GM23248 (cell line): Measurements from ENCODE around the gene RAD51B. TPM values are rescaled to one million over a fixed set of nuclear protein-coding genes. Genes with fewer than 3 reads are reported as not detected.

ENCODE experiments used
- DNase-seq: peaks from one replicate; pipeline ENCODE4 v3.0.0-alpha.2; 2015
- H2AFZ ChIP-seq: fragments of 200-600 bp; sonication (generic); 2 replicates; pipeline ENCODE4 v1.6.1; 2016; ENCODE audit warnings: antibody characterized with exemption
- H3F3A ChIP-seq: fragments of 200-600 bp; sonication (generic); 2 replicates; pipeline ENCODE4 v1.6.1; 2016; ENCODE audit warnings: mild to moderate bottlenecking, antibody characterized with exemption, mixed run types; ENCODE audit not compliant: insufficient read depth
- H3K27ac ChIP-seq: fragments of 200-600 bp; sonication (generic); 2 replicates; pipeline ENCODE4 v1.5.1; 2016; ENCODE audit warnings: mild to moderate bottlenecking
- H3K27me3 ChIP-seq: fragments of 200-600 bp; sonication (generic); replicated peaks from 2 replicates; pipeline ENCODE4 v1.6.1; 2016; ENCODE audit warnings: mild to moderate bottlenecking; ENCODE audit not compliant: insufficient read depth
- H3K36me3 ChIP-seq: fragments of 200-600 bp; sonication (generic); 2 replicates; pipeline ENCODE4 v1.6.1; 2016; ENCODE audit warnings: low read depth, mild to moderate bottlenecking
- H3K4me1 ChIP-seq: fragments of 200-600 bp; sonication (generic); 2 replicates; pipeline ENCODE4 v1.6.1; 2016; ENCODE audit warnings: mild to moderate bottlenecking; ENCODE audit not compliant: insufficient read depth
- H3K4me2 ChIP-seq: fragments of 200-600 bp; sonication (generic); one replicate; pipeline ENCODE4 v1.6.1; 2016; ENCODE audit warnings: mild to moderate bottlenecking; ENCODE audit not compliant: unreplicated experiment
- H3K4me3 ChIP-seq: fragments of 200-600 bp; sonication (generic); 2 replicates; pipeline ENCODE4 v1.5.1; 2016; ENCODE audit warnings: mild to moderate bottlenecking
- H3K79me2 ChIP-seq: fragments of 200-600 bp; sonication (generic); 2 replicates; pipeline ENCODE4 v1.6.1; 2016; ENCODE audit warnings: mild to moderate bottlenecking; ENCODE audit not compliant: insufficient read depth
- H3K9ac ChIP-seq: fragments of 200-600 bp; sonication (generic); 2 replicates; pipeline ENCODE4 v1.6.1; 2016; ENCODE audit warnings: mild to moderate bottlenecking
- H3K9me2 ChIP-seq: fragments of 200-600 bp; sonication (generic); 2 replicates; pipeline ENCODE4 v1.6.1; 2016; ENCODE audit warnings: mixed run types, mild to moderate bottlenecking, moderate library complexity; ENCODE audit not compliant: insufficient read depth
- H3K9me3 ChIP-seq: fragments of 200-600 bp; sonication (generic); one replicate; pipeline ENCODE4 v1.6.1; 2017; ENCODE audit warnings: low read depth
- H4K20me1 ChIP-seq: fragments of 200-600 bp; sonication (generic); 2 replicates; pipeline ENCODE4 v1.6.0; 2016; ENCODE audit not compliant: insufficient read depth
- EZH2 ChIP-seq: fragments of 200-600 bp; sonication (generic); IDR thresholded peaks from 2 replicates; pipeline ENCODE4 v1.6.1; 2018; ENCODE audit warnings: antibody characterized with exemption, mild to moderate bottlenecking; ENCODE audit not compliant: insufficient read depth, poor library complexity, severe bottlenecking
- EZH2phosphoT487 ChIP-seq: fragments of 200-600 bp; sonication (generic); IDR thresholded peaks from 2 replicates; pipeline ENCODE4 v1.6.1; 2018; ENCODE audit warnings: antibody characterized with exemption, moderate library complexity, mild to moderate bottlenecking, low read depth; ENCODE audit not compliant: insufficient read depth
- WGBS, 2 experiments: methylation state at CpG; one replicate each; pipeline ENCODE4 v1.1.6; 2015 to 2017; ENCODE audit warnings: low lambda C conversion rate in 2 of 2, low coverage in 1 of 2; ENCODE audit errors: missing lambda C conversion rate in 2 of 2; 5-methylcytosine and 5-hydroxymethylcytosine counted together
- in situ Hi-C: fragments of 300-500 bp; cut with MboI; formaldehyde crosslinking; loops from 2 replicates; pipeline ENCODE4 v1.15.0; 2020
- polyA plus RNA-seq: library from polyadenylated mRNA; unstranded; fragments of >200 nt; fragmentation: Nextera tagmentation; extraction: Ambion mirVana; gene quantifications from 2 replicates; pipeline ENCODE4 v1.2.1, GENCODE V29; 2016
- total RNA-seq: library from RNA; depleted of rRNA; stranded (reverse); fragments of >200 nt; shearing (Covaris generic); gene quantifications from 2 replicates; pipeline ENCODE4 v1.2.3, GENCODE V29; 2014

The RAD51B gene
- total and polyA plus RNA-seq, 2 experiments from 2014 or later = 4.0 to 8.8 TPM

DNA sequence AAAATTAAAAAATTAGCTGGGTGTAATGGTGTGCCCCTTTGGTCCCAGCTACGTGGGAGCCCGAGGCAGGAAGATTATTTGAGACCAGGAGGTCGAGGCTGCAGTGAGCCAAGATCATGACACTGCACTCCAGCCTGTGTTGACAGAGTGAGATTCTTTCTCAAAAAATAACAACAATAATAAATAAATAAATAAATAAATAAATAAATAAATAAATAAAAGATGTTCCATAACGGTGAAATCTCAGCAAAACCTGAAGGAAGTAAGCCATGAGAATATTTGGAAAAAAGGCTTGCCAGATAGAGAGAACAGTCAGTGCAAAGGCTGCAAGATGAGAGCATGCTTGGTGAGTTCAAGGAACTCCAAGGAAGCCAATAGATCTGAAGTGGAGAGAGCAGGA is 176.7 kb downstream of the RAD51B start:
- Histone ChIP-seq H3K4me1 (peaks cover 21% of the 10 kb centered on the region), H3K27ac (no peak overlapping the region), H4K20me1 (no peaks in the 10 kb centered on the region), H3F3A (peaks cover 10% of the 10 kb centered on the region), H3K4me3 (no peak overlapping the region), H3K79me2 (no peaks in the 10 kb centered on the region), H3K9ac (no peak overlapping the region), H3K36me3 (no peaks in the 10 kb centered on the region), H3K9me2 (no peaks in the 10 kb centered on the region), H2AFZ (no peak overlapping the region), H3K9me3 (no peaks in the 10 kb centered on the region), H3K4me2 (no peak overlapping the region), H3K27me3 (no peaks in the 10 kb centered on the region)
- DNase-seq = no peak
- TF ChIP-seq EZH2phosphoT487 = no peak
- no peak for TF ChIP-seq EZH2
- in situ Hi-C loops = no loop called here
- 86 to 94% methylated on average over 4 of the region's 4 CpGs for WGBS, 2 experiments

DNA sequence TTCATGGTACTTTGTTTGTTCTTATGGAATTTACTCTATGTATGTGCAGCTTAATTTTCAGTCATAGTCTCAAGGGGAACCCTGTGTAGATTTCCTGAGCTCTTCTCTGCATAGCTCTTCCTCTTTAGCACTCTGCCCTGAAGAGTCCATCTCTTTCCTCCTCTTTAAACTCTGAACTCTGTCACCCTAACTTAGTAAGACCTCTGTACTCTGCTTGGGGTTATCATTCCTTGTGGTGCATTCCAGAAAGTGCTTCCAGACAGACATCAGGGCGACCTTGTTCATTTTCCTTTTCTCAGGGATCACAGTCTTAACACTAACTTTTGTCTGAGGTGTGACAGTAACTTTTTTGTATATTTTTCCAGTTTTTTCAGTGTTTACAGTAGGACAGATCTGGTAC is 179.3 kb downstream of the RAD51B start:
- in situ Hi-C loops = no loop called here
- no peaks in the 10 kb centered on the region for H3K9me3 ChIP-seq
- no peak overlapping the region for H2AFZ ChIP-seq
- no peak for DNase-seq
- H3K4me1 ChIP-seq = peaks cover 21% of the 10 kb centered on the region
- H3F3A ChIP-seq = peaks cover 10% of the 10 kb centered on the region
- H3K4me3 ChIP-seq = no peak overlapping the region
- H3K79me2 ChIP-seq = no peaks in the 10 kb centered on the region
- H3K9ac ChIP-seq = no peak overlapping the region
- peak overlapping the region; percentile 59; the same call in 1 of the 2 replicates for H3K27ac ChIP-seq
- WGBS, 2 experiments = 96% methylated on average over 1 of the region's 1 CpG
- no peak for TF ChIP-seq EZH2phosphoT487
- TF ChIP-seq EZH2 = no peak
- H4K20me1 ChIP-seq = no peaks in the 10 kb centered on the region
- no peaks in the 10 kb centered on the region for H3K9me2 ChIP-seq
- no peaks in the 10 kb centered on the region for H3K27me3 ChIP-seq
- no peaks in the 10 kb centered on the region for H3K36me3 ChIP-seq
- H3K4me2 ChIP-seq = no peak overlapping the region

- Histone ChIP-seq H3K9me2 (no peaks in the 10 kb centered on the region), H3K9me3 (no peaks in the 10 kb centered on the region), H3K4me1 (peaks cover 21% of the 10 kb centered on the region), H2AFZ (no peak overlapping the region), H3K4me2 (peak overlapping the region; percentile 86), H3K9ac (no peak overlapping the region), H3K79me2 (no peaks in the 10 kb centered on the region), H3K27me3 (no peaks in the 10 kb centered on the region), H4K20me1 (no peaks in the 10 kb centered on the region), H3K27ac (peak overlapping the region; percentile 59), H3K4me3 (peak overlapping the region; percentile 60), H3F3A (peaks cover 10% of the 10 kb centered on the region), H3K36me3 (no peaks in the 10 kb centered on the region)
- in situ Hi-C loops = no loop called here
- no peak for TF ChIP-seq EZH2phosphoT487
- no peak for TF ChIP-seq EZH2
- 33 to 39% methylated on average over 1 of the region's 1 CpG for WGBS, 2 experiments
- DNase-seq = peak; percentile 40
Observed at GRCh38 chr14:67999290-67999689, 179.7 kb downstream of the RAD51B start.

GRCh38 chr14:67999705-68000384 is 180.3 kb downstream of the RAD51B start:
- Histone ChIP-seq H3K27me3 (no peaks in the 10 kb centered on the region), H3K9ac (peak overlapping the region; percentile 48), H3K36me3 (no peaks in the 10 kb centered on the region), H2AFZ (peak overlapping the region; percentile 50), H3F3A (peaks cover 10% of the 10 kb centered on the region), H3K79me2 (no peaks in the 10 kb centered on the region), H3K9me3 (no peaks in the 10 kb centered on the region), H3K27ac (peak overlapping the region; percentile 59), H3K9me2 (no peaks in the 10 kb centered on the region), H4K20me1 (no peaks in the 10 kb centered on the region), H3K4me3 (peak overlapping the region; percentile 60), H3K4me2 (peak overlapping the region; percentile 86), H3K4me1 (peaks cover 21% of the 10 kb centered on the region)
- WGBS, 2 experiments = 23 to 24% methylated on average over 5 of the region's 5 CpGs
- in situ Hi-C loops = no loop called here
- DNase-seq = peak; percentile 79
- TF ChIP-seq EZH2 (no peak), EZH2phosphoT487 (no peak)
